ENCODE measurements around the gene KCNA3. TPM values are rescaled to one million over a fixed set of nuclear protein-coding genes. Genes with fewer than 3 reads are reported as not detected.

The KCNA3 gene
- polyA plus RNA-seq (2012; ENCODE audit: insufficient read depth, insufficient read length, low read depth) = 25.2 TPM

DNA sequence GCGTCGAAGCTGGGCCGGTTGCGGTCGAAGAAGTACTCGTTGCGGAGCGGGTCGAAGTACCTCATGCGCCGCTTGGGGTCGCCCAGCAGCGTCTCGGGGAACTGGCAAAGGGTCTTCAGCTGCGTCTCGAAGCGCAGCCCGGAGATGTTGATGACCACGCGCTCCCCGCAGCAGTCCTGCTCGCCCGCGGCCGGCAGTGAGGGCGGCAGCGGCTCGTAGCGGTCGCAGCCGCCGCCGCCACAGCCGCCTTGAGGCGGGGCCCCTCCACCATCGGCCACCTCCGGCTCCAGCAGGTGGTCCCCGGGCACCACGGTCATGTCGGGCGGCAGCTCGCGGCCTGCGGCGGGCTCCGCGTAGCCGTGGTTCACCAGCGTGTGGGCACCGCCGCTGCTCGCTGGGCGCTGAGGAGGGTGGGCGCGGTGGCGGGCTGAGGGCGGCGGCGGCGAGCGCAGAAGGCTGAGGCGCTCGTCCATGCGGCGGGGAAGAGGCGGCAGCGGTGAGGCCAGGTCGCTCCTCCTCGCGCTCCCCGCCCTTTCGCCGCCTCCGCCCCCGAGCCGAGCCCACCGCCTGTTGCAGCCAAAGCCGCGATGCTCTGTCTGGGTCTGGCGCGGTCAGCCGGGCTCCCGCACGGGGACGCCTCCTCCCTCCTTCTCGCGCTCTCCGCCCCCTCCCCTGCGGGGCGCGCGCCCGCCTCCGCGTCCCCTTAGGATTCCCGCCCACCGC, at the start of gene KCNA3:
TSS of gene KCNA3 (minus strand) at position 604 of the 723 bp plus-strand sequence. CDS start at position 473, 131 bp downstream.
- peak within 1 kb of the TSS; percentile 57 for H3K4me3 ChIP-seq (ENCODE audit: low read depth, low read length)
- peak; percentile 65 for DNase-seq
- no peaks in the 10 kb centered on the region for H3K4me1 ChIP-seq
- H3K36me3 ChIP-seq = no peaks in the 10 kb centered on the region
- H3K9me3 ChIP-seq = no peaks in the 10 kb centered on the region
- H3K27me3 ChIP-seq = peaks cover 49% of the 10 kb centered on the region
- TF ChIP-seq, protein P1, sequence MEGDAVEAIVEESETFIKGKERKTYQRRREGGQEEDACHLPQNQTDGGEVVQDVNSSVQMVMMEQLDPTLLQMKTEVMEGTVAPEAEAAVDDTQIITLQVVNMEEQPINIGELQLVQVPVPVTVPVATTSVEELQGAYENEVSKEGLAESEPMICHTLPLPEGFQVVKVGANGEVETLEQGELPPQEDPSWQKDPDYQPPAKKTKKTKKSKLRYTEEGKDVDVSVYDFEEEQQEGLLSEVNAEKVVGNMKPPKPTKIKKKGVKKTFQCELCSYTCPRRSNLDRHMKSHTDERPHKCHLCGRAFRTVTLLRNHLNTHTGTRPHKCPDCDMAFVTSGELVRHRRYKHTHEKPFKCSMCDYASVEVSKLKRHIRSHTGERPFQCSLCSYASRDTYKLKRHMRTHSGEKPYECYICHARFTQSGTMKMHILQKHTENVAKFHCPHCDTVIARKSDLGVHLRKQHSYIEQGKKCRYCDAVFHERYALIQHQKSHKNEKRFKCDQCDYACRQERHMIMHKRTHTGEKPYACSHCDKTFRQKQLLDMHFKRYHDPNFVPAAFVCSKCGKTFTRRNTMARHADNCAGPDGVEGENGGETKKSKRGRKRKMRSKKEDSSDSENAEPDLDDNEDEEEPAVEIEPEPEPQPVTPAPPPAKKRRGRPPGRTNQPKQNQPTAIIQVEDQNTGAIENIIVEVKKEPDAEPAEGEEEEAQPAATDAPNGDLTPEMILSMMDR (IDR thresholded peaks at IDR 0.05; ENCODE audit: low read depth, low read length) = peak; percentile 17; the same call in 1 of the 2 replicates

DNA sequence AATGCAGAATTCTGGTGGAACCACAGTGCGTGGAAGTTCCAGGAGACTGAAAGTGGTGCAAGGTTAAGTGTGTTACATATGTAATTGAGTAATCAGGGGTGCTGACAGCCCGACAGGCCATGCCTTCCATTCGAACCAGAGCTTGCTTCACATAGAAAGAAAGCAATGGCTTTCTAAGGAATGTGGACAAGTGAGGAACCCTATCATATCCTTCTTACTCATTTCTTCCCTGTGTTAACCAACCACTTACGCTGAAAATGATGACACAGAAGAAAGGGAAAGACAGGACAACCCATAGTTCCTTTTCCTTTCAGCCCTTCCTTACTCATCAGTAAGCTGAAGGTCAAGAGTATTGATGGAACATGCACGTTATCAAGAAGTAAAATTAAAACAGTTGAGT, 48.1 kb upstream of the KCNA3 start:
- H3K4me3 ChIP-seq (ENCODE audit: low read depth, low read length) = no peak overlapping the region
- TF ChIP-seq, protein P1 (IDR thresholded peaks at IDR 0.05; ENCODE audit: low read depth, low read length) = no peak

DNA sequence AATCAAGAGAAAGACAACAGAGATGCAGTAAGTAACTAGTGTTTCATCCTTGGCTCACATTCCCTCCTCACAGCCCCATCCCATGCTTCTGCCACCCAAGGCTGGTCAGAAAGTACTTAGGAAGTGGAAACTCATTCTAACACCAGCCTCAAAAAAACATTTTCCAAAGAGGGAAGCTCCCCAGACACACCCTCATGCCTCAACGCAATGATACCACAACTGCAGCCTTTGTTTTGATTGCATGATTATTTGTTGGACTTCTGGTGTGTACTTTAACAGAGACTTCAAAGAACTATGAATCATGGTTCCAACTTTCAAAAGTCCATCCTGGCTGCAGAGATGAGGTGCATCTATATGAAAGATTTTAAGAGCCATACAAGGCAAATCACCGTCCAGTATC, 45.2 kb upstream of the KCNA3 start:
- Histone ChIP-seq H3K4me1 (no peaks in the 10 kb centered on the region; the same call in 1 of the 2 replicates), H3K9me3 (no peaks in the 10 kb centered on the region), H3K27me3 (no peaks in the 10 kb centered on the region), H3K4me3 (ENCODE audit: low read depth, low read length) (no peak overlapping the region), H3K36me3 (no peaks in the 10 kb centered on the region)
- DNase-seq = no peak
- TF ChIP-seq, protein P1 (IDR thresholded peaks at IDR 0.05; ENCODE audit: low read depth, low read length) = no peak

More for the DNA sequence above, 48.1 kb upstream of the KCNA3 start:
- Histone ChIP-seq H3K27me3 (no peaks in the 10 kb centered on the region), H3K4me1 (no peaks in the 10 kb centered on the region), H3K36me3 (no peaks in the 10 kb centered on the region), H3K9me3 (no peaks in the 10 kb centered on the region)
- DNase-seq = no peak

DNA sequence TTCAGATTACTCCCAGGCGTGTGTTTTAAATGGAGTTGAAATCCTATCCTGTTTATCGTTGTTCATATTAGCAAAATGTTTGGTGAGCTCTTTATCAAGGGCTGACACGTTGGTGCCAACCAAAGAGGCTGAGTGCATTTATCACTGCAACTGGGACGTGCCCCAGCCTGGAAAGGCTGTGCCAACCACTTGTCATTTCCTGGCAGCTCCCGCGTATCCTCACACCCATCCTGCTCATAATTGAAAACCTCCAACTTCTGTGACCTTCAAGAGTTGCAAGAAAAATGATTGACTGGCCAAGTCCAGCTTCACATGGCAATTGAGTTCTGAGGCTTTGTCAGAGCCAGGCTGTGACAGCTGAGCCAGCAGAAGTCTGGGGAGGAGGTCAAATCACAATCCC, 43.7 kb upstream of the KCNA3 start:
- H3K36me3 ChIP-seq = no peaks in the 10 kb centered on the region
- H3K4me1 ChIP-seq = no peaks in the 10 kb centered on the region; the same call in 1 of the 2 replicates
- no peaks in the 10 kb centered on the region for H3K9me3 ChIP-seq
- no peak overlapping the region for H3K4me3 ChIP-seq (ENCODE audit: low read depth, low read length)
- no peak for DNase-seq
- H3K27me3 ChIP-seq = no peaks in the 10 kb centered on the region
- TF ChIP-seq, protein P1 (IDR thresholded peaks at IDR 0.05; ENCODE audit: low read depth, low read length) = no peak

DNA sequence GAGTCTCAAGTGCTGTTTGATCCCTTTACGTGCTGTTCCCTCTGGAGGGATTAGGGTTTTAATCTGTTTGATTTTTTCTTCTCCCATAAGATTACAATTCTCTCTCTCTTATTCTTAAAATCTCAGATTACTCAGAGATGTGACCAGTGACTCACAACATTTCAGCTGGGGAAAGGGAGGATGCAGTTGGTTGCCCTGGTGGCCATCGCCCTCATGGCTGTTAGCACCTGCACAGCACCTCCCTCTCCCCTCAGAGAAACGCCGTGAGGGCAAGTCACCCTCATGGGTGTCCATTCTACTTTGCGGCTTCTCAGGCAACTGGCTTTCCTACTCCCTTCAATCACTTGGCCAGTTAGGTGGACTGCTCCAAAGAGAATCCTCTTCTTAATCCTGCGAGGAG, 42.4 kb upstream of the KCNA3 start:
- Histone ChIP-seq H3K4me1 (no peaks in the 10 kb centered on the region; the same call in 1 of the 2 replicates), H3K36me3 (no peaks in the 10 kb centered on the region), H3K4me3 (ENCODE audit: low read depth, low read length) (no peak overlapping the region), H3K27me3 (no peaks in the 10 kb centered on the region), H3K9me3 (no peaks in the 10 kb centered on the region)
- TF ChIP-seq, protein P1 (IDR thresholded peaks at IDR 0.05; ENCODE audit: low read depth, low read length) = no peak
- DNase-seq = no peak

DNA sequence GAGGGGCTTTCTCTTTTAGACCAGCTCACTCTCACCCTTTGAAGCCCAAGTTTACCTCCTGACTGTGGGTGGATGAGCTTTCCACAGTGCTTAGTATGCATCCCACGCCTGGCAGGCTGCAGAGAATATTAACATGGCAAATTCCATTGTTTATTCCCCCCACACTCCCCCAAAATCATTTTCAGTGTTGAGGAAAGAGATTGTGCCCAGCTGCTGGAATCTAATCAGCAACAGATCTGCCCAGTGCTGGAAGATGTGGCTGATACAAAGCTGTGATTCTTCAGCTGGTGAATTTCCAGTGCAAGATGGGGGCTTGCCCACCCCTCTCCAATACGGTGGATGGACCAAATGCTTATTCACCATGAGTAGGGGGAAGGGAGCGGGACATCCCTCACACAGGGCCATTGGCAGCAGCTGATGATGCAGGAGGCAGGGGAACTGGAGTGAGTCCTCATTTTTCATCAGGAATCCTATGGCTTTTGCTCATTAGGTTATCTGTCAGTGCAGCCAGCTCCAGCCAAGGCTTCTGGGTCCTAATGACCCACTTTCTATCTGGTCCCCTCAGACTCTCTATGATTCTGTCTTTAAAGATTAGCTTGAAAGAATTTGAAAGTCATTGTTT, 39.7 kb upstream of the KCNA3 start:
- TF ChIP-seq, protein P1 (IDR thresholded peaks at IDR 0.05; ENCODE audit: low read depth, low read length) = no peak
- no peak for DNase-seq
- H3K4me3 ChIP-seq (ENCODE audit: low read depth, low read length) = no peak overlapping the region
- H3K36me3 ChIP-seq = no peaks in the 10 kb centered on the region
- H3K4me1 ChIP-seq = no peaks in the 10 kb centered on the region; the same call in 1 of the 2 replicates
- H3K9me3 ChIP-seq = no peaks in the 10 kb centered on the region
- H3K27me3 ChIP-seq = no peaks in the 10 kb centered on the region

All from BE2C (cell line).